Neural cell (in vitro differentiated cells): ENCODE results near the gene CNOT6. TPM values are rescaled to one million over a fixed set of nuclear protein-coding genes. Genes with fewer than 3 reads are reported as not detected.

ENCODE experiments used
- H2AFZ ChIP-seq: fragments of 200-600, 300-800 bp; sonication (generic), shearing (Covaris generic); 2 replicates; pipeline ENCODE4 v1.6.0; 2014; ENCODE audit warnings: low read depth, mild to moderate bottlenecking, antibody characterized with exemption, low read length, moderate library complexity
- H3F3A ChIP-seq: fragments of 200-600 bp; shearing (Covaris generic); 2 replicates; pipeline ENCODE4 v1.6.1; 2016; ENCODE audit warnings: mild to moderate bottlenecking, moderate library complexity, mixed read lengths, antibody characterized with exemption, low read length; ENCODE audit not compliant: insufficient read depth, poor library complexity, severe bottlenecking
- H3K27ac ChIP-seq: fragments of 200-600, 300-800 bp; sonication (generic), shearing (Covaris generic); 2 replicates; pipeline ENCODE4 v1.5.1; 2014; ENCODE audit warnings: mild to moderate bottlenecking, low read length, moderate library complexity
- H3K27me3 ChIP-seq: fragments of 300-800, 200-600 bp; sonication (generic), shearing (Covaris generic); 2 replicates; pipeline ENCODE4 v1.6.0; 2014; ENCODE audit warnings: mild to moderate bottlenecking, low read depth, low read length, moderate library complexity; ENCODE audit not compliant: insufficient read depth
- H3K36me3 ChIP-seq: fragments of 300-800, 200-600 bp; sonication (generic), shearing (Covaris generic); 2 replicates; pipeline ENCODE4 v1.5.1; 2014; ENCODE audit warnings: mild to moderate bottlenecking, antibody characterized with exemption, low read length, moderate library complexity; ENCODE audit not compliant: insufficient read depth
- H3K4me2 ChIP-seq: fragments of 300-800, 200-600 bp; sonication (generic), shearing (Covaris generic); 2 replicates; pipeline ENCODE4 v1.6.0; 2014; ENCODE audit warnings: mild to moderate bottlenecking, low read length
- H3K4me3 ChIP-seq: fragments of 300-800, 200-600 bp; sonication (generic), shearing (Covaris generic); 2 replicates; pipeline ENCODE4 v1.5.1; 2014; ENCODE audit warnings: mild to moderate bottlenecking, low read length, moderate library complexity
- H3K79me2 ChIP-seq: fragments of 200-600 bp; shearing (Covaris generic); replicated peaks from 2 replicates; pipeline ENCODE4 v1.6.0; 2014; ENCODE audit warnings: mild to moderate bottlenecking, low read length, moderate library complexity; ENCODE audit not compliant: insufficient read depth
- H3K9ac ChIP-seq: fragments of 300-800, 200-600 bp; sonication (generic), shearing (Covaris generic); 2 replicates; pipeline ENCODE4 v1.6.1; 2016; ENCODE audit warnings: mild to moderate bottlenecking, low read length, mixed read lengths
- H3K9me2 ChIP-seq: fragments of 200-600 bp; shearing (Covaris generic); 2 replicates; pipeline ENCODE4 v1.6.1; 2016; ENCODE audit warnings: mild to moderate bottlenecking, low read length, mixed read lengths; ENCODE audit not compliant: insufficient read depth
- H3K9me3 ChIP-seq: fragments of 200-600, 300-800 bp; sonication (generic), shearing (Covaris generic); 2 replicates; pipeline ENCODE4 v1.6.1; 2016; ENCODE audit warnings: mild to moderate bottlenecking, mixed run types, low read length, moderate library complexity, mixed read lengths
- H4K20me1 ChIP-seq: fragments of 200-600 bp; shearing (Covaris generic); 2 replicates; pipeline ENCODE4 v1.6.1; 2016; ENCODE audit warnings: mild to moderate bottlenecking, mixed run types; ENCODE audit not compliant: insufficient read depth
- CTCF ChIP-seq: fragments of 450-650 bp; IDR thresholded peaks from 2 replicates; pipeline ENCODE4 v1.5.1; 2014; ENCODE audit warnings: antibody characterized with exemption, mild to moderate bottlenecking, moderate library complexity; ENCODE audit not compliant: poor library complexity, severe bottlenecking
- EP300 ChIP-seq: fragments of 450-650 bp; conservative IDR thresholded peaks from 2 replicates; pipeline ENCODE4 v1.6.1; 2014; ENCODE audit warnings: antibody characterized with exemption, mild to moderate bottlenecking, moderate library complexity; ENCODE audit not compliant: poor library complexity, severe bottlenecking
- EZH2 ChIP-seq: fragments of 200-600, 300-800 bp; shearing (Covaris generic), sonication (generic); IDR thresholded peaks from 2 replicates; pipeline ENCODE4 v1.6.1; 2014; ENCODE audit warnings: antibody characterized with exemption, low read length, borderline replicate concordance, mild to moderate bottlenecking; ENCODE audit not compliant: insufficient read depth, poor library complexity, severe bottlenecking
- MXI1 ChIP-seq: fragments of 450-650 bp; conservative IDR thresholded peaks from 2 replicates; pipeline ENCODE4 v1.6.1; 2014; ENCODE audit warnings: antibody characterized with exemption, mild to moderate bottlenecking; ENCODE audit not compliant: poor library complexity, severe bottlenecking
- POLR2AphosphoS5 ChIP-seq: IDR thresholded peaks from 2 replicates; pipeline ENCODE4 v1.6.1; 2012
- RAD21 ChIP-seq: fragments of 450-650 bp; conservative IDR thresholded peaks from 2 replicates; pipeline ENCODE4 v1.6.1; 2014; ENCODE audit warnings: antibody characterized with exemption, mild to moderate bottlenecking, moderate library complexity
- REST ChIP-seq: IDR thresholded peaks from 2 replicates; pipeline ENCODE4 v1.6.1; 2012; ENCODE audit warnings: borderline replicate concordance
- SMC3 ChIP-seq: fragments of 450-650 bp; conservative IDR thresholded peaks from 2 replicates; pipeline ENCODE4 v1.6.1; 2014; ENCODE audit warnings: antibody characterized with exemption, mild to moderate bottlenecking, moderate library complexity; ENCODE audit not compliant: poor library complexity
- TAF1 ChIP-seq: IDR thresholded peaks from 2 replicates; pipeline ENCODE4 v1.6.1; 2012; ENCODE audit warnings: low read depth
- polyA plus RNA-seq: library from polyadenylated mRNA; depleted of rRNA; stranded (reverse); fragments of >200 nt; gene quantifications from 2 replicates; pipeline ENCODE4 v1.2.3, GENCODE V29; 2014

CNOT6 gene
- polyA plus RNA-seq, 1 donor from 2014 or later: 43.0 TPM

GRCh38 chr5:180623411-180623834, 129.2 kb downstream of the CNOT6 start:
- no peak for TF ChIP-seq CTCF
- no peak for TF ChIP-seq REST
- TF ChIP-seq SMC3: no peak
- no peak for TF ChIP-seq RAD21
- no peak for TF ChIP-seq EZH2
- no peak for TF ChIP-seq POLR2AphosphoS5
- TF ChIP-seq EP300: no peak
- no peak for TF ChIP-seq MXI1
- no peak for TF ChIP-seq TAF1
- Histone ChIP-seq H3K27ac (no peak overlapping the region), H3K79me2 (no peaks in the 10 kb centered on the region)

GRCh38 chr5:180623844-180624243, 129.7 kb downstream of the CNOT6 start:
- H3K9me3 ChIP-seq: no peaks in the 10 kb centered on the region
- H3K9me2 ChIP-seq: no peaks in the 10 kb centered on the region
- H4K20me1 ChIP-seq: no peaks in the 10 kb centered on the region
- no peak overlapping the region for H3K4me3 ChIP-seq
- no peaks in the 10 kb centered on the region for H3K36me3 ChIP-seq
- no peak overlapping the region for H2AFZ ChIP-seq
- no peaks in the 10 kb centered on the region for H3K27me3 ChIP-seq
- no peak overlapping the region for H3K27ac ChIP-seq
- H3K79me2 ChIP-seq: no peaks in the 10 kb centered on the region
- no peak overlapping the region for H3K9ac ChIP-seq
- no peak overlapping the region for H3K4me2 ChIP-seq
- TF ChIP-seq MXI1 (no peak), EZH2 (no peak), CTCF (no peak), REST (no peak), POLR2AphosphoS5 (no peak), EP300 (no peak), TAF1 (no peak), RAD21 (no peak), SMC3 (no peak)
- H3F3A ChIP-seq: no peaks in the 10 kb centered on the region

More at GRCh38 chr5:180623411-180623834, 129.2 kb downstream of the CNOT6 start:
- Histone ChIP-seq H4K20me1 (no peaks in the 10 kb centered on the region), H3K4me2 (no peak overlapping the region), H3K9ac (no peak overlapping the region), H2AFZ (no peak overlapping the region), H3K27me3 (peaks cover 2% of the 10 kb centered on the region), H3K9me3 (no peaks in the 10 kb centered on the region), H3K4me3 (no peak overlapping the region), H3K9me2 (no peaks in the 10 kb centered on the region), H3F3A (no peaks in the 10 kb centered on the region), H3K36me3 (no peaks in the 10 kb centered on the region)
